ENCODE data around the gene RPH3AL. TPM values are rescaled to one million over a fixed set of nuclear protein-coding genes. Genes with fewer than 3 reads are reported as not detected.

Gene RPH3AL
- total and polyA plus RNA-seq, 4 donors: 1.6 to 18.1 (median 8.0) TPM

DNA sequence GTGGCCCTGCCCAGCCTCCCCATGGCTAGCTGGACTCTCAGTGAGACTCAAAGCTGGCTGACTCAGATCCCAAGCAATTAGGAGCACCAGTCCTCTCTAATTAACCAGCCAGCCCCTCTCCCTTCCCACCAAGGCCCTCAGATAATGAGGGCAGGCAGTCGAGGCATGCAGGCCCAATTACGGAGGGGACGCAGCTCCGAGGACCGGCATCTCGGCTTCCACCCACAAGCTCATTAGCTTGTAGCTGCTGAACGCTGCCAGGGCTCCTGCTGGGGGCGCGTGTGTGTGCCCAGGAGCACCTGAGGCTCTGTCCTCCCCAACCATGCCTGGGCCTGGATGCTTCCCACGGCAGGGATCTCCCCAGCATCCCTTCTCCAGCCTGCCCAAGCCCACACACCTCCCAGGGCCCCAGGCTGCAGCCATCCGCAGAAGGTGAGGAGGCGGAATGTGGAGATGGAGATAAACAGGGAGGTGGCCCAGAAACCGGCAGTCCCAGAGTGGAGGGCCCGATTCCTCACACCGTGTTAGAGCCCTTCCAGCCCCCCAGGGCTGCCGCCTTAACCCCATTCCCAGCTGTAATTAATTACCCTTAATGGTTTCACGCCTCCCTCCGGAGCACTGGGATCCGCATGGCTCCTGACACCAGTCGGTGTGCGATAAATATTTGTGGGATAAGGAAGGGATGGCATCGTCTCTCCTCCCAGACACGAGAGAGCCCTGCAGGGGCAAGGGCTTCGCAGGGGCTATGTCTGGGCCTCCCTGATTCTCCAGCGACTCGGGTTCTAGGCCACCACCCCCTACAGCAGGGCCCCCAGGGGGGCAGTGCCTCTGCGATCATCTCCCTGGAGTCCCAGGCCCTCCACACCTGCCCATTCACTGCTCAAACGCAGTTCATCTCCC is 42.2 kb downstream of the RPH3AL start:
- H3K9me3 ChIP-seq (ENCODE audit: control insufficient read depth, low read length): no peaks in the 10 kb centered on the region
- peak; percentile 40 to 65 for DNase-seq
- 55 to 73% methylated on average over 28 of the region's 28 CpGs for WGBS, 2 donors

DNA sequence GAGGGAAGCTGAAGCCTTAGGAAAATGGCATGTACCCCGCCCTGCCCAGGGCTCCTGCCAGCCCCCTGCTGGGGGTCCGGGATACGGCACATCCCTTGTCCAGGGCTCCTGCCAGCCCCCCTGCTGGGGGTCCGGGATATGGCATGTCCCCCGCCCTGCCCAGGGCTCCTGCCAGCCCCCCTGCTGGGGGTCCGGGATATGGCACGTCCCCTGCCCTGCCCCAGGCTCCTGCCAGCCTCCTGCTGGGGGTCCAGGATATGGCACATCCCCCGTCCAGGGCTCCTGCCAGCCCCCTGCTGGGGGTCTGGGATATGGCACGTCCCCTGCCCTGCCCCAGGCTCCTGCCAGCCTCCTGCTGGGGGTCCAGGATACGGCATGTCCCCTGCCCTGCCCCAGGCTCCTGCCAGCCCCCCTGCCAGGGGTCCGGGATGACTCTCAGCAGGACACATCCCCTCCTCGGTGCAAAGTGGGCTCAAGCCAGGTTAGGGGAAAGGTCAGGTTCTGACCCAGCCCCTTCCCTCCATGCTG is 43.2 kb downstream of the RPH3AL start:
- WGBS, 2 donors: 45 to 61% methylated on average over 9 to 12 of the region's 12 CpGs
- DNase-seq: peak; percentile 37 to 67
- H3K4me1 ChIP-seq (ENCODE audit: control insufficient read depth in 1 of 2, insufficient read depth in 2 of 2, low read length in 2 of 2): no peaks in the 10 kb centered on the region
- H3K36me3 ChIP-seq (ENCODE audit: control insufficient read depth in 1 of 2, insufficient read depth in 2 of 2, low read length in 1 of 2): no peaks in the 10 kb centered on the region
- H3K27ac ChIP-seq (ENCODE audit: low read depth in 1 of 2, low read length in 2 of 2): no peak overlapping the region
- no peak for ATAC-seq (ENCODE audit: low FRiP score)
- no peaks in the 10 kb centered on the region for H3K27me3 ChIP-seq (ENCODE audit: control insufficient read depth in 1 of 2, insufficient read depth in 2 of 2, low read length in 1 of 2)
- intact Hi-C loops (cut with DNase I): no loop called here
- no peaks in the 10 kb centered on the region for H3K9me3 ChIP-seq (ENCODE audit: control insufficient read depth, low read length)
- H3K4me3 ChIP-seq (ENCODE audit: low read length in 2 of 2): no peak overlapping the region

More for the DNA sequence above, 42.2 kb downstream of the RPH3AL start:
- Histone ChIP-seq H3K36me3 (ENCODE audit: control insufficient read depth in 1 of 2, insufficient read depth in 2 of 2, low read length in 1 of 2) (no peaks in the 10 kb centered on the region), H3K27me3 (ENCODE audit: control insufficient read depth in 1 of 2, insufficient read depth in 2 of 2, low read length in 1 of 2) (no peaks in the 10 kb centered on the region), H3K27ac (ENCODE audit: low read depth in 1 of 2, low read length in 2 of 2) (no peak overlapping the region), H3K4me1 (ENCODE audit: control insufficient read depth in 1 of 2, insufficient read depth in 2 of 2, low read length in 2 of 2) (no peaks in the 10 kb centered on the region), H3K4me3 (ENCODE audit: low read length in 2 of 2) (no peak overlapping the region)
- no peak for ATAC-seq (ENCODE audit: low FRiP score)
- intact Hi-C loops (cut with DNase I): no loop called here

DNA sequence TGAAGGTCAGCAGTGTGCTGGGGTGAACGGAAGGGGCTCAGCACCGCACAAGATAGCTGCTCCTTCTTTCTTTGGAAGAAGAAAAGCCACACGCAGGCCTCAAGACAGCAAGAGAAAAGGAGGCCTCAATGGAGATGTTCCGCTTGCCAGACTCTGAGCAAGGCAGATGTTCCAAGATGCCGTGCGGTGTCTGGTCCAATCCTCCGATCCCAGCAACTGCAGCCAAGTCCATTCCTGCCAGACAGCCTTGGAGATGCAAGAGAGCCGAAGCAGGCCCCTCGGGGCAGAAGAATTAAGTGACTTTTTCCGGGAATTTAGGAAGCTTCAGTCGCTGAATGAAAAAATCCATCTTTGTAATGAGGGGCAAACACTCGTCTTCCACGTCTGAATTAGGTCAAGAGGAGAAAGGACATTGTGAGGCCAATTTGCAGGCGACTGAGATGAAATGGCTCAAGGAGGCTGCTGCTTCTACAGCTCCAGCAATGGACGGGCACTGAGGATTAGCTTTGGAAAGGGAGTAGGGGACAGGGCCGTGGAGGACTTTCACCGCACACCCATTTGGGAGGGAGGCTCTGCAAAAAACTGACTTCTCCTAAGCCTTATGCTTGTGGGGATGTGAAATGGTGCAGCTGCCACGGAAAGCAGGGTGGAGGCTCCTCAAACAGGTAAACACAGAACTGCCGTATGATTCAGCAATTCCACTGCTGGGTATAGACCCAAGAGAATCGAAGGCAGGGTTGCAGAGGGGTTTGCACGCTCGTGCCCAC is 44.7 kb downstream of the RPH3AL start:
- Histone ChIP-seq H3K4me1 (ENCODE audit: control insufficient read depth in 1 of 2, insufficient read depth in 2 of 2, low read length in 2 of 2) (no peaks in the 10 kb centered on the region), H3K27ac (ENCODE audit: low read depth in 1 of 2, low read length in 2 of 2) (no peak overlapping the region), H3K27me3 (ENCODE audit: control insufficient read depth in 1 of 2, insufficient read depth in 2 of 2, low read length in 1 of 2) (no peaks in the 10 kb centered on the region), H3K9me3 (ENCODE audit: control insufficient read depth, low read length) (no peaks in the 10 kb centered on the region), H3K4me3 (ENCODE audit: low read length in 2 of 2) (no peak overlapping the region), H3K36me3 (ENCODE audit: control insufficient read depth in 1 of 2, insufficient read depth in 2 of 2, low read length in 1 of 2) (no peaks in the 10 kb centered on the region)
- peak; percentile 40 for ATAC-seq (ENCODE audit: low FRiP score)
- intact Hi-C loops (cut with DNase I): no loop called here
- 88 to 91% methylated on average over 21 to 22 of the region's 22 CpGs for WGBS, 2 donors
- peak; percentile 52 to 64 for DNase-seq

DNA sequence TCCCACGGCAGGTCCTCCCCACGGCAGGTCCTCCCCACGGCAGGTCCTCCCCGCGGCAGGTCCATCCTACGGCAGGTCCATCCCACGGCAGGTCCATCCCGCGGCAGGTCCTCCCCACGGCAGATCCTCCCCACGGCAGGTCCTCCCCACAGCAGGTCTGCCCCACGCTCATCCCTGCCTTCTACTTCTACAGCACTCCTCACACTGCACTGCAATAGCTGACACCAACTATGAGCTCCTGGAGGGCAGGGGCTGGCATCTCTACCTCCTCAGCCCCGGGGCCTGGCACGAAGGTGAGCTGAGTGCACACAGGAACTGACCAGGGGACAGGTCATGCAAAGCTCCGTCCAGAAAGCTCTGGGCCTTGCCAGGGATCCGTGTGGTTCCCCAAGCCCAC is 45.3 kb downstream of the RPH3AL start:
- no peaks in the 10 kb centered on the region for H3K27me3 ChIP-seq (ENCODE audit: control insufficient read depth in 1 of 2, insufficient read depth in 2 of 2, low read length in 1 of 2)
- WGBS, 2 donors: 94 to 95% methylated on average over 12 to 16 of the region's 16 CpGs
- no peak overlapping the region for H3K4me3 ChIP-seq (ENCODE audit: low read length in 2 of 2)
- H3K27ac ChIP-seq (ENCODE audit: low read depth in 1 of 2, low read length in 2 of 2): no peak overlapping the region
- intact Hi-C loops (cut with DNase I): no loop called here
- H3K9me3 ChIP-seq (ENCODE audit: control insufficient read depth, low read length): no peaks in the 10 kb centered on the region
- DNase-seq (peak; percentile 29 to 60), ATAC-seq (ENCODE audit: low FRiP score) (no peak)
- no peaks in the 10 kb centered on the region for H3K4me1 ChIP-seq (ENCODE audit: control insufficient read depth in 1 of 2, insufficient read depth in 2 of 2, low read length in 2 of 2)
- no peaks in the 10 kb centered on the region for H3K36me3 ChIP-seq (ENCODE audit: control insufficient read depth in 1 of 2, insufficient read depth in 2 of 2, low read length in 1 of 2)

DNA sequence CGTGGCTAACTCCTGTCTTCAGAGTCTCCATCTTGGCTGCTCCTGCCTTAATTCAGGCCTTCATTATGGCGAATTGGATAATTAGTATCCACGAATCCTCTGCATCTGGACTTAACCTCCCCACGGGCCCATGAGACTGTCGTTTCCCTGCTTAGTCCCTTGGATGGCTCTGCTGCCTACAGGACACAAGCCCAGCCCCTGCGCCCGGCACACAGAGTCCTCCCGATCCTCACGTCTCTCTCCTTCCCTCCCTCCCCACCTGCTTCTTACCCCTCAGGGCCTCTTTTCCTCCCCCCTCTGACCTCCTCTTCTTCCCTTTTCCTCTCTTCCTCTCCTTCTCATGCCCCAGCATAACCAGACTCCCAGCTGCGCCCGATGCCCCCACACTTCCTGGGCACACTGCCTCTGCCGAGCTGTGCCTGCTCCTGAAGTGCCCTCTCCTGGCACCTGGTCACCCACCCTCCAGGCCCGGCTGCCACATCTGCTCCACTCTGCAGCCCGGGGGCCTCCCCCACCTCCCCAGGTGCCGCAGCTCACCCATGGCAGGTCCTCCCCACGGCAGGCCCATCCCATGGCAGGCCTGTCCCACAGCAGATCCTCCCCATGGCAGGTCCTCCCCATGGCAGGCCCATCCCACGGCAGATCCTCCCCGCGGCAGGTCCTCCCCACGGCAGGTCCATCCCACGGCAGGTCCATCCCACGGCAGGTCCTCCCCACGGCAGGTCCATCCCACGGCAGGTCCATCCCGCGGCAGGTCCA is 45.9 kb downstream of the RPH3AL start:
- peak; percentile 43 to 74 for DNase-seq
- ATAC-seq (ENCODE audit: low FRiP score): no peak
- intact Hi-C loops (cut with DNase I): no loop called here
- Histone ChIP-seq H3K27me3 (ENCODE audit: control insufficient read depth in 1 of 2, insufficient read depth in 2 of 2, low read length in 1 of 2) (no peaks in the 10 kb centered on the region), H3K36me3 (ENCODE audit: control insufficient read depth in 1 of 2, insufficient read depth in 2 of 2, low read length in 1 of 2) (no peaks in the 10 kb centered on the region), H3K27ac (ENCODE audit: low read depth in 1 of 2, low read length in 2 of 2) (no peak overlapping the region), H3K9me3 (ENCODE audit: control insufficient read depth, low read length) (no peaks in the 10 kb centered on the region), H3K4me1 (ENCODE audit: control insufficient read depth in 1 of 2, insufficient read depth in 2 of 2, low read length in 2 of 2) (no peaks in the 10 kb centered on the region), H3K4me3 (ENCODE audit: low read length in 2 of 2) (no peak overlapping the region)
- WGBS, 2 donors: 92 to 93% methylated on average over 20 to 26 of the region's 26 CpGs

DNA sequence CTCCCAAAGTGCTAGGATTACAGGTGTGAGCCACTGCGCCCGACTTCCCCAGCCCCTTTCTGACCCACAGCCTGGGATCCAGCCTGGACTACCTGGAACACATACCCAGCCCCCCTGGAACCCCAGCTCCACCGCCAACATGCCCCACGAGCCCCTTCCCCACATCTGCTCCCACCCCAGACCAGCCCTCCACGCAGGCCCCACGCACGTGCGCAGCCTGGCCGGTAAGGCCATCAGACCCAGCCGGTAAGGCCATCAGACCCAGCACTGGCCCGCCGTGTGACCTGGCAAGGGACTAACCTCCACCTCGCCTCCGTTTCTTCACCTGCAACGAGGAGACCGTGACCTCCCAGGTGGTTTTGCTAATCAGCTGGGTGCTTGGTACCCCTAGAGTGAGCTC is 46.5 kb downstream of the RPH3AL start:
- Histone ChIP-seq H3K9me3 (ENCODE audit: control insufficient read depth, low read length) (no peaks in the 10 kb centered on the region), H3K27me3 (ENCODE audit: control insufficient read depth in 1 of 2, insufficient read depth in 2 of 2, low read length in 1 of 2) (no peaks in the 10 kb centered on the region), H3K36me3 (ENCODE audit: control insufficient read depth in 1 of 2, insufficient read depth in 2 of 2, low read length in 1 of 2) (no peaks in the 10 kb centered on the region), H3K27ac (ENCODE audit: low read depth in 1 of 2, low read length in 2 of 2) (no peak overlapping the region), H3K4me1 (ENCODE audit: control insufficient read depth in 1 of 2, insufficient read depth in 2 of 2, low read length in 2 of 2) (no peaks in the 10 kb centered on the region), H3K4me3 (ENCODE audit: low read length in 2 of 2) (no peak overlapping the region)
- intact Hi-C loops (cut with DNase I): no loop called here
- peak; percentile 27 to 75 for DNase-seq
- ATAC-seq (ENCODE audit: low FRiP score): no peak
- 96 to 97% methylated on average over 16 of the region's 16 CpGs for WGBS, 2 donors

DNA sequence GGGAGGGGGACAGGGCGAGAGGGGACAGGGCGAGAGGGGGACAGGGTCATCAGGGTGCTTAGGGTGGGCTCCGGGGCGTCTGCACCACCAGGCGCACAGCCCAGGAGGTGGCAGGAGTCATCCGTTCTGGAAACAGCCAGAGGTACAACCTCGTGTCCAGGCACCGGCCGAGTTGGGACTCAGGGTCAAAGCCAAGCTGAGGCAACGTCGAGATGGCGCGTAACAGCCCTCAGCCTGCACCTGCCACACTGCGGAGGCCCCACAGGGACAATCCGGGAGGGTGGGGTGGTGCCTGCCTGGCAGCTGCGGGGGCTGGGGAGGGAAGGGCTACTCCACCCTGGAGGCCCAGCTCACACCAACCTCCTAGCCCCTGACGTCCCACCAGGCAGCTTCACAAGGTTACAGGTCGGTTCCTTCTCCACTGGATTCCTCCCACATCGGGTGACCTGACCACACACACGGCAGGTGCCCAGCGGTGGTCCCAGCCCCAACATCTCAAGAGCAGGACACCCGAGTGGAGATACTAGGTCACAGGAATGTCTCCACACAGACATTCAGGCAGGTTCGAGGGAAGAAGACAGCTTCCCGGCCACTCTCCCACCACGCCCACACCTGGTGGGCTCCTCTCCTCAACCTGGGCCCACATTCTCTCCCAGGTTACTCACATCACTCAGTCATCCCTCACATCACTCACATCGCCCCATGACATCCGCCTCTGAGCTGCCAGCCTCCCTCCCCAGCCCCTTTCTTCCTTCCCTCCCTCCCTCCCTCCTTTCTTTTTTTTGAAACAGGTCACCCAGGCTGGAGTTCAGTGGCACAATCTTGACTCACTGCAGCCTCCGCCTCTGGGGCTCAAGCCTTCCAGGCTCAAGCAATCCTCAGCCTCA is 47.3 kb downstream of the RPH3AL start:
- intact Hi-C loops (cut with DNase I): no loop called here
- DNase-seq: peak; percentile 54 to 77
- no peak overlapping the region for H3K27ac ChIP-seq (ENCODE audit: low read depth in 1 of 2, low read length in 2 of 2)
- H3K4me1 ChIP-seq (ENCODE audit: control insufficient read depth in 1 of 2, insufficient read depth in 2 of 2, low read length in 2 of 2): no peaks in the 10 kb centered on the region
- ATAC-seq (ENCODE audit: low FRiP score): no peak
- no peaks in the 10 kb centered on the region for H3K9me3 ChIP-seq (ENCODE audit: control insufficient read depth, low read length)
- H3K4me3 ChIP-seq (ENCODE audit: low read length in 2 of 2): no peak overlapping the region
- WGBS, 2 donors: 46 to 60% methylated on average over 25 to 28 of the region's 28 CpGs
- no peaks in the 10 kb centered on the region for H3K27me3 ChIP-seq (ENCODE audit: control insufficient read depth in 1 of 2, insufficient read depth in 2 of 2, low read length in 1 of 2)
- no peaks in the 10 kb centered on the region for H3K36me3 ChIP-seq (ENCODE audit: control insufficient read depth in 1 of 2, insufficient read depth in 2 of 2, low read length in 1 of 2)

All from aorta (tissue), 5 donors.